ENCODE results near the gene GAS7.

The GAS7 gene

DNA sequence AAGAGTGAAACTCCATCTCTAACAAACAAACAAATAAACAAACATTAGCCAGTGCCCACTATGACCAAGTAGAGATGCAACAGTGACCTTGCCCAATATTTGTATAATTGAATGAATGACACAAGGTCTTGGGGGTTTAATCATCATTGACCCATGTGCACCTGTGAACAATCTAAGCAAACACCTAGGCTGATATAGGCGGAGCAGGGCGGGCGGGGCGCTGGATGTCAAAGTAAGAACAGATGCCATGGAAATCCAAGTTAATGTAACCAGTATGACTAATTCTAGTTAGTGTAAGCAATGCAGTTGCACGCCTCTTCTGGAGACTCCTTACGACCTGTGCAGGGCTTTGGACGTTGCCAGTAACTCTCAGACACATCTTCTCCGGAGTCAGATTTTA is 310.9 kb downstream of the GAS7 start:
- no peak for DNase-seq (ENCODE audit: low spot score)

GRCh38 chr17:9886141-9886930 is 312.1 kb downstream of the GAS7 start:
- DNase-seq (ENCODE audit: low spot score): no peak

DNA sequence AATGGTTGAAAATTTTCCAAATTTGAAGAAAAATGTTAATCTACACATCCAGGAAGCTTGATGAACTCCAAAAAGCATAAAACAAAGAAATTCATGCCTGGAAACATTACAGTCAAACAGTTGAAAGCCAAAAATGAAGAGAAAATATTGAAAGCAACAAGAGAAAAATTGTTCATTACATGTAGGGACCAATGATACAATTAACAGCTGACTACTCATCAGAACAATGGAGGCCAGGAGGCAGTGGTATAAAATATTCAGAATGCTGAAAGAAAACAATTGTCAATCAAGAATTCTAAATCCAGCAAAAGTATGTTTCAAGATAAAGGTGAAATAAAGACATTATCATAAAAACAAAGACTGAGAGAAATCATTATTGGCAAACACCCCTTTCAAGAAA is 315.0 kb downstream of the GAS7 start:
- no peak for DNase-seq (ENCODE audit: low spot score)

- no peak for DNase-seq (ENCODE audit: low spot score)
These were observed 317.8 kb downstream of the GAS7 start for GRCh38 chr17:9880582-9880999.

- DNase-seq (ENCODE audit: low spot score): no peak
These were observed 319.4 kb downstream of the GAS7 start for GRCh38 chr17:9878786-9879525.

- DNase-seq (ENCODE audit: low spot score): no peak
These were observed 320.1 kb downstream of the GAS7 start for GRCh38 chr17:9878356-9878755.

DNA sequence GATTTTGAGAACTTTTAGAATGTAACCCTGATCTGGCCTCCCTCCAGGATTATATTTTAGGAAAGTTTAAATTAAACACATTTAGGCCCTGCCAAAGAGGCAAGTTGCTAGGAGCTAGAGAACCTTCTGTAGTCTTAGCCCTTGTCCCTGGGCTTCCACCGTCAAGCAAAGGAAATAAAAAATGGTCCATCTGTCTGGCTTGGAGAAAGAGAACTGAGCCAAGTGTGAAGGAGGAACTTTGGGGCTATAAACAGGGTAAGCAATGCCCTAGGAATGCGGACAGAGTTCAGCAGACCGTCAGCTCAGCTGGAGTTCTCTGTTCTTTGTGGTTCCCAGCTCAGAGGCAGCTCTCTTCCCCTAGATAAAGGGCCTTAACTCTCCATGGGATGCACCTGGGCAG is 323.0 kb downstream of the GAS7 start:
- no peak for DNase-seq (ENCODE audit: low spot score)

GRCh38 chr17:9874722-9875121 is 323.7 kb downstream of the GAS7 start:
- no peak for DNase-seq (ENCODE audit: low spot score)

GRCh38 chr17:9872852-9873251 is 325.6 kb downstream of the GAS7 start:
- DNase-seq (ENCODE audit: low spot score): no peak

GRCh38 chr17:9868552-9868951 is 329.9 kb downstream of the GAS7 start:
- DNase-seq (ENCODE audit: low spot score): no peak

DNA sequence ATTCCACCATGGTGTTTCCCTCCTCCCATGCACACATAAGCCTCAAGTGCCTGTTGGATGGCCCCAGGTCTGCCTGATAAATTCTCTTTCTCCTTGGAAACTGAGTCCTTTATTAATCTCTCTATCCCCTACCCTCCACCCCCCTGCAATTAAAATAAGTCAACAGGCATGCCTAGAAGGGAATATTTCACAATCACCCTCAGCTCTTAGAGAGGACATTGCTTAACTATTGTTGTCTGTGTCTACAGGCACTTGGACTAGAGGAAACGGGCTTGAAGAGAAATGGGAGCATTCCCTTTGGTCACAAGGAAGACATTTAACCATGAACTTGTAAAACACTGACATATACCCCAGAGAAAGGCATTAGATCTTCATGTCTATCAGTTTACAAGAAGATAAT is 332.8 kb downstream of the GAS7 start:
- no peak for DNase-seq (ENCODE audit: low spot score)

- no peak for DNase-seq (ENCODE audit: low spot score)
These were observed 335.5 kb downstream of the GAS7 start for GRCh38 chr17:9862949-9863348.

DNA sequence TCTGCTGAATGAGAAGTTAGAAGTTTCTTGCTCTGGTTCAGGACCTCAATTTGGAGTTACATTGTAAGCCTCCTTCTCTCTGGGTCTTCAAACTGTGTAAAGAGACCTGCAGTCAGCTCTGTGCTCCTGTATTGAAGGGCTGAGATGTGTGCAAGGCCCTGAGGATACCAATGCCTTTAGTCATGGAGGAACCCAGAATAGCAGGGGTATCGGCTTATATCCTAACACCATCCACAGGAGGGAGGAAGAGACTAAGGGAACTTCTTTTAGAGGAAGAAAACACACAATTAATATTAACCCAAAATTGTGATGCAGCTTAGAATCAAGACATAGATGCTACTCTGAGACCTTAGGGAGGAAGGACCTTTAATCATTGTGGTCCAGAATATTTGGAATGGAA is 336.2 kb downstream of the GAS7 start:
- no peak for DNase-seq (ENCODE audit: low spot score)

GRCh38 chr17:9860851-9861250 is 337.6 kb downstream of the GAS7 start:
- no peak for DNase-seq (ENCODE audit: low spot score)
